ENCODE measurements around the gene RNF125. TPM values are rescaled to one million over a fixed set of nuclear protein-coding genes. Genes with fewer than 3 reads are reported as not detected.

RNF125 gene
- polyA plus RNA-seq, 1 of the 3 experiments (the other 2 are of a cell fraction), result 0.05 TPM

DNA sequence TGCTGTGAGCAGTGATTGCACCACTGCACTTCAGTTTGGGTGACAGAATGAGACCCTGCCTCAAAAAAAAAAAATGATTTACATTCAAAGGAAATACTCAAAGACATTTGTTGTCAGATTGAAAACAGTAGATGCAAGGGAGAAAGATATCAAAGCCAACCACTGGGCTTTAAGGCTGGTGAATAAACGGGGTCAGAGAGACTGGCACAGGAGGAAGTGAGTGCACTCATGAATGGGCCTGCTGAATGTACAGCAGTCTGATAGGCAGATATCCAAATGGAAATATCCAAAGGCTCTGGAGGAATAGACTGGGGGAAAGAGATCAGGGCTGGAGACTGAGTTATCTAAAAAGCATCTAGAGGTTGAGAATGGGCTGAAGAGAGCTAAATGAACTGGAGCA lies 10.9 kb downstream of the RNF125 start:
- Histone ChIP-seq H3K79me2 (ENCODE audit: insufficient read depth) (no peaks in the 10 kb centered on the region), H4K20me1 (ENCODE audit: insufficient read depth) (no peaks in the 10 kb centered on the region), H3K4me1 (ENCODE audit: control insufficient read depth in 1 of 2, insufficient read depth in 2 of 2, low read depth in 1 of 2, low read length in 1 of 2) (no peaks in the 10 kb centered on the region), H3F3A (replicated peaks; ENCODE audit: insufficient read depth) (no peaks in the 10 kb centered on the region), H3K9me2 (no peaks in the 10 kb centered on the region), H2AFZ (ENCODE audit: low read depth) (no peak overlapping the region), H3K27ac (ENCODE audit: low read depth in 2 of 2, low read length in 1 of 2) (no peak overlapping the region), H3K4me2 (no peak overlapping the region), H3K27me3 (ENCODE audit: insufficient read depth) (no peaks in the 10 kb centered on the region; the same call in 1 of the 2 replicates), H3K4me3 (ENCODE audit: low read depth in 2 of 2, low read length in 1 of 2) (no peak overlapping the region), H3K9ac (no peak overlapping the region), H3K36me3 (replicated peaks in 1 of 2; ENCODE audit: control insufficient read depth in 1 of 2, insufficient read depth in 2 of 2, low read length in 1 of 2) (no peaks in the 10 kb centered on the region), H3K9me3 (no peaks in the 10 kb centered on the region)
- TF ChIP-seq, protein P1, sequence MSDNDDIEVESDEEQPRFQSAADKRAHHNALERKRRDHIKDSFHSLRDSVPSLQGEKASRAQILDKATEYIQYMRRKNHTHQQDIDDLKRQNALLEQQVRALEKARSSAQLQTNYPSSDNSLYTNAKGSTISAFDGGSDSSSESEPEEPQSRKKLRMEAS (IDR thresholded peaks at IDR 0.05; ENCODE audit: low read depth), result no peak
- no peak for TF ChIP-seq RXRA (IDR thresholded peaks at IDR 0.05; ENCODE audit: borderline replicate concordance, low read depth)
- no peak for TF ChIP-seq SIN3A (IDR thresholded peaks at IDR 0.05; ENCODE audit: borderline replicate concordance, low read depth, low read length)
- TF ChIP-seq TEAD4 (IDR thresholded peaks at IDR 0.05; ENCODE audit: borderline replicate concordance, insufficient read depth), result no peak
- TF ChIP-seq, protein P2, sequence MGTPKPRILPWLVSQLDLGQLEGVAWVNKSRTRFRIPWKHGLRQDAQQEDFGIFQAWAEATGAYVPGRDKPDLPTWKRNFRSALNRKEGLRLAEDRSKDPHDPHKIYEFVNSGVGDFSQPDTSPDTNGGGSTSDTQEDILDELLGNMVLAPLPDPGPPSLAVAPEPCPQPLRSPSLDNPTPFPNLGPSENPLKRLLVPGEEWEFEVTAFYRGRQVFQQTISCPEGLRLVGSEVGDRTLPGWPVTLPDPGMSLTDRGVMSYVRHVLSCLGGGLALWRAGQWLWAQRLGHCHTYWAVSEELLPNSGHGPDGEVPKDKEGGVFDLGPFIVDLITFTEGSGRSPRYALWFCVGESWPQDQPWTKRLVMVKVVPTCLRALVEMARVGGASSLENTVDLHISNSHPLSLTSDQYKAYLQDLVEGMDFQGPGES (IDR thresholded peaks at IDR 0.05; ENCODE audit: low read depth, low read length), result no peak
- no peak for TF ChIP-seq FOXJ3 (CRISPR knock-in tag; IDR thresholded peaks at IDR 0.05)
- TF ChIP-seq, protein P3, sequence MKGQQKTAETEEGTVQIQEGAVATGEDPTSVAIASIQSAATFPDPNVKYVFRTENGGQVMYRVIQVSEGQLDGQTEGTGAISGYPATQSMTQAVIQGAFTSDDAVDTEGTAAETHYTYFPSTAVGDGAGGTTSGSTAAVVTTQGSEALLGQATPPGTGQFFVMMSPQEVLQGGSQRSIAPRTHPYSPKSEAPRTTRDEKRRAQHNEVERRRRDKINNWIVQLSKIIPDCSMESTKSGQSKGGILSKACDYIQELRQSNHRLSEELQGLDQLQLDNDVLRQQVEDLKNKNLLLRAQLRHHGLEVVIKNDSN (IDR thresholded peaks at IDR 0.05; ENCODE audit: borderline replicate concordance, low read depth), result no peak
- no peak for TF ChIP-seq FOSL2 (IDR thresholded peaks at IDR 0.05; ENCODE audit: borderline replicate concordance, low read depth)
- TF ChIP-seq, protein P4, sequence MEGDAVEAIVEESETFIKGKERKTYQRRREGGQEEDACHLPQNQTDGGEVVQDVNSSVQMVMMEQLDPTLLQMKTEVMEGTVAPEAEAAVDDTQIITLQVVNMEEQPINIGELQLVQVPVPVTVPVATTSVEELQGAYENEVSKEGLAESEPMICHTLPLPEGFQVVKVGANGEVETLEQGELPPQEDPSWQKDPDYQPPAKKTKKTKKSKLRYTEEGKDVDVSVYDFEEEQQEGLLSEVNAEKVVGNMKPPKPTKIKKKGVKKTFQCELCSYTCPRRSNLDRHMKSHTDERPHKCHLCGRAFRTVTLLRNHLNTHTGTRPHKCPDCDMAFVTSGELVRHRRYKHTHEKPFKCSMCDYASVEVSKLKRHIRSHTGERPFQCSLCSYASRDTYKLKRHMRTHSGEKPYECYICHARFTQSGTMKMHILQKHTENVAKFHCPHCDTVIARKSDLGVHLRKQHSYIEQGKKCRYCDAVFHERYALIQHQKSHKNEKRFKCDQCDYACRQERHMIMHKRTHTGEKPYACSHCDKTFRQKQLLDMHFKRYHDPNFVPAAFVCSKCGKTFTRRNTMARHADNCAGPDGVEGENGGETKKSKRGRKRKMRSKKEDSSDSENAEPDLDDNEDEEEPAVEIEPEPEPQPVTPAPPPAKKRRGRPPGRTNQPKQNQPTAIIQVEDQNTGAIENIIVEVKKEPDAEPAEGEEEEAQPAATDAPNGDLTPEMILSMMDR (IDR thresholded peaks at IDR 0.05), result no peak
- TF ChIP-seq JUND (IDR thresholded peaks at IDR 0.05), result no peak
- TF ChIP-seq ELF1 (IDR thresholded peaks at IDR 0.05), result no peak
- TF ChIP-seq MXI1 (IDR thresholded peaks at IDR 0.05; ENCODE audit: low read depth, low read length), result no peak
- no peak for TF ChIP-seq EP300 (IDR thresholded peaks at IDR 0.05; ENCODE audit: borderline replicate concordance in 1 of 2, low read depth in 1 of 2, low read length in 1 of 2)
- no peak for TF ChIP-seq CHD2 (IDR thresholded peaks at IDR 0.05; ENCODE audit: low read length, partially characterized antibody)
- no peak for TF ChIP-seq EZH2phosphoT487 (IDR thresholded peaks at IDR 0.05; ENCODE audit: borderline replicate concordance, low read depth)
- TF ChIP-seq YY1 (IDR thresholded peaks at IDR 0.05; ENCODE audit: low read depth), result no peak
- TF ChIP-seq, protein P5, sequence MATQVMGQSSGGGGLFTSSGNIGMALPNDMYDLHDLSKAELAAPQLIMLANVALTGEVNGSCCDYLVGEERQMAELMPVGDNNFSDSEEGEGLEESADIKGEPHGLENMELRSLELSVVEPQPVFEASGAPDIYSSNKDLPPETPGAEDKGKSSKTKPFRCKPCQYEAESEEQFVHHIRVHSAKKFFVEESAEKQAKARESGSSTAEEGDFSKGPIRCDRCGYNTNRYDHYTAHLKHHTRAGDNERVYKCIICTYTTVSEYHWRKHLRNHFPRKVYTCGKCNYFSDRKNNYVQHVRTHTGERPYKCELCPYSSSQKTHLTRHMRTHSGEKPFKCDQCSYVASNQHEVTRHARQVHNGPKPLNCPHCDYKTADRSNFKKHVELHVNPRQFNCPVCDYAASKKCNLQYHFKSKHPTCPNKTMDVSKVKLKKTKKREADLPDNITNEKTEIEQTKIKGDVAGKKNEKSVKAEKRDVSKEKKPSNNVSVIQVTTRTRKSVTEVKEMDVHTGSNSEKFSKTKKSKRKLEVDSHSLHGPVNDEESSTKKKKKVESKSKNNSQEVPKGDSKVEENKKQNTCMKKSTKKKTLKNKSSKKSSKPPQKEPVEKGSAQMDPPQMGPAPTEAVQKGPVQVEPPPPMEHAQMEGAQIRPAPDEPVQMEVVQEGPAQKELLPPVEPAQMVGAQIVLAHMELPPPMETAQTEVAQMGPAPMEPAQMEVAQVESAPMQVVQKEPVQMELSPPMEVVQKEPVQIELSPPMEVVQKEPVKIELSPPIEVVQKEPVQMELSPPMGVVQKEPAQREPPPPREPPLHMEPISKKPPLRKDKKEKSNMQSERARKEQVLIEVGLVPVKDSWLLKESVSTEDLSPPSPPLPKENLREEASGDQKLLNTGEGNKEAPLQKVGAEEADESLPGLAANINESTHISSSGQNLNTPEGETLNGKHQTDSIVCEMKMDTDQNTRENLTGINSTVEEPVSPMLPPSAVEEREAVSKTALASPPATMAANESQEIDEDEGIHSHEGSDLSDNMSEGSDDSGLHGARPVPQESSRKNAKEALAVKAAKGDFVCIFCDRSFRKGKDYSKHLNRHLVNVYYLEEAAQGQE (IDR thresholded peaks at IDR 0.05; ENCODE audit: low read depth, low read length), result no peak
- CTCF ChIA-PET, result interaction anchor here (1.3 kb wide), 1 partner anchor 13 kb away, joined by 5 read pairs; no protein-coding TSS in a partner anchor
- POLR2A ChIA-PET, result no interaction called here
- 5% methylated on average over 1 of the region's 1 CpG for WGBS (ENCODE audit: low lambda C conversion rate)
- no peak for DNase-seq
